GM12864 (cell line): ENCODE measurements around the gene SCAF1.

Experiments used
- DNase-seq: peaks from one replicate; pipeline ENCODE4 v3.0.0-alpha.2; 2011; ENCODE audit warnings: low read depth
- H3K4me3 ChIP-seq: 2 replicates; pipeline ENCODE4 v1.5.1; 2011; ENCODE audit warnings: mild to moderate bottlenecking, low read depth, low read length, control low read depth
- CTCF ChIP-seq: IDR thresholded peaks from 2 replicates; pipeline ENCODE4 v1.5.1; 2011; ENCODE audit warnings: low read depth, mild to moderate bottlenecking, moderate library complexity, low read length, control low read depth, inconsistent platforms; ENCODE audit errors: missing control alignments

The SCAF1 gene

GRCh38 chr19:49666120-49666444 is 24.1 kb downstream of the SCAF1 start:
- H3K4me3 ChIP-seq, result peak overlapping the region; percentile 94
- no peak for DNase-seq
- no peak for TF ChIP-seq CTCF

- H3K4me3 ChIP-seq, result no peak overlapping the region
- no peak for TF ChIP-seq CTCF
- no peak for DNase-seq
Measured at GRCh38 chr19:49667473-49667872, 25.5 kb downstream of the SCAF1 start.

- H3K4me3 ChIP-seq, result no peak overlapping the region
- no peak for DNase-seq
- TF ChIP-seq CTCF, result no peak
Measured at GRCh38 chr19:49669516-49669915, 27.5 kb downstream of the SCAF1 start.

- peak overlapping the region; percentile 16; the same call in 1 of the 2 replicates for H3K4me3 ChIP-seq
- peak; percentile 97 for TF ChIP-seq CTCF
- DNase-seq, result no peak
Measured at GRCh38 chr19:49672131-49672919, 30.3 kb downstream of the SCAF1 start.

- no peak for TF ChIP-seq CTCF
- H3K4me3 ChIP-seq, result peak overlapping the region; percentile 90
- peak; percentile 89 for DNase-seq
Measured at GRCh38 chr19:49676136-49676783, 34.3 kb downstream of the SCAF1 start.

- peak overlapping the region; percentile 100 for H3K4me3 ChIP-seq
- DNase-seq, result peak; percentile 100
- no peak for TF ChIP-seq CTCF
Measured at GRCh38 chr19:49676784-49677230, 34.8 kb downstream of the SCAF1 start.
